ENCODE results near the gene TMEM117.

- TF ChIP-seq CTCF (IDR thresholded peaks at IDR 0.05; ENCODE audit: low read depth, low read length, poor library complexity, severe bottlenecking) (no peak), EZH2phosphoT487 (IDR thresholded peaks at IDR 0.05; ENCODE audit: borderline replicate concordance, low read length) (no peak)
Measured at GRCh38 chr12:44117337-44117736, 281.5 kb downstream of the TMEM117 start.
